ENCODE results near the gene ERBB4.

DNA sequence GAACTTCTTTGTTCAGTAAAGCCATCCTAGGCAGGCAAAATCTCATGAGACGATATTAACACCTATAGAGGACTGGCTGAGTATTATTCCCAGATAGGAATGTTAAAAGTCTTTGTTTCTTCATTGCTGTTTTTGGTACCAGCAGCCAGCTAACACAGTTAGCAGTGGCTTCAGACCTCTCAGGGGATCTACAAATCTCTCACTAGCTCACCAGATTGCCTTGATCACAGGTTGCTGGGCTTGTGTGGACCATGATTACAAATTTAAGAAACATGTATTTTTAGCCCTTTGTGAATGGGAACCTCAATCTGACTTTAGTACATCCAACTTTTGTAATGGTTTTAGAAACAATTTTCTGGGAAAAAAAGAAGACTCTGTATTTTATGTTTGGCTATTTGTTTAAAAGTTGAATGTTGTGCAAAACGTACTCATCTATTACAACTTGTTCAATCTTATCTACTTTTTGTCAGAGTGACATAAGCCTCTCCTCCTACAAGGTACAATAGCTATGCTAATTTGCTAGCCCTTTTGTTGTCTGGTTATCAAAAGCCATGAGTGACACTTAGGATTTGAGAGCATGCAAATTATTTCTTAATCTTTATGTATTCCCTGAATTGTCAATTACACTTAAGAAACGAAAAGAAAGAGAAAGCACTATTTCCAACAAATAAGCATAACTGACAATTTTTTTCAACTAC, 693.1 kb downstream of the ERBB4 start:
- no peak for TF ChIP-seq GATA2 (IDR thresholded peaks at IDR 0.05; ENCODE audit: low read depth, low read length)
- TF ChIP-seq GATA3 (IDR thresholded peaks at IDR 0.05; ENCODE audit: low read depth, low read length), result no peak

All from SH-SY5Y (cell line).